ENCODE results near the gene UNC13A.
"Not testable (repeated sequence)": the region's sequence is repeated elsewhere in the genome, so short reads cannot be mapped to it uniquely, and the experiment has no call there.

The UNC13A gene

DNA sequence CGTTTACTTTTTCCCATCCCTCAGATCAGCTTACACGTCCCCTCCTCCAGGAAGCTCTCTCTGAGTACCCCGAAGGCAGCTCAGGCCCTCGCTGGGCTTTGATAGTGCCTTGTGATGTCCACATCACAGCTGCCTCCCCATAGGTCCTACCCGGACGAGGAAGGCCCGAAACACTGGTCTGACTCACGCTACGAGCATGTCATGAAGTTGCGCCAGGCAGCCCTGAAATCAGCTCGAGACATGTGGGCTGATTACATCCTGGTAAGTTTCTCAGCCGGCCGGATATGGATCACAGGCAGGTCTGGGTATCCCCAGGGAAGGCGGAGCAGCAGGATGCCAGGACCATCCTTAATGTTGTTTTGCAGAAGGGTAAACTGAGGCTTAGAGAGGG lies 128.0 kb downstream of the UNC13A start:
- no peak for DNase-seq

- no peak for DNase-seq
Observed at GRCh38 chr19:17557466-17557865, 130.7 kb downstream of the UNC13A start.

DNA sequence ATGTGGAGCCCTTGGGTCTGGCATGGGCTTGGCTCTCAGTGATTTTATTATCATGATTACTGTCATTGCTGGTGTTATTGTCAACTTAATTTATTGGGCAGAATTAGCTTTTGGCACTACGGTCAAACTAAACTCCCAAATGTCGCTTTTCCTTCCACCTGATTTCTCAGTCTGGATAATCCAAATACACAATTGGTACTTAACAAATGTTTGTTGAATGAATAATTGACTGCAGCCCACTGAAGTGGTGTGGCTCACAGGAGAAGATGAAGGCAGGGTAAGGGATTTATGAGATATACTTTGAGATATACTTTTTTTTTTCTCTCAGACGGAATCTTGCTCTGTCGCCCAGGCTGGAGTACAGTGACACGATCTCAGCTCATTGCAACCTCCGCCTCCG lies 131.2 kb downstream of the UNC13A start:
- no peak for DNase-seq

DNA sequence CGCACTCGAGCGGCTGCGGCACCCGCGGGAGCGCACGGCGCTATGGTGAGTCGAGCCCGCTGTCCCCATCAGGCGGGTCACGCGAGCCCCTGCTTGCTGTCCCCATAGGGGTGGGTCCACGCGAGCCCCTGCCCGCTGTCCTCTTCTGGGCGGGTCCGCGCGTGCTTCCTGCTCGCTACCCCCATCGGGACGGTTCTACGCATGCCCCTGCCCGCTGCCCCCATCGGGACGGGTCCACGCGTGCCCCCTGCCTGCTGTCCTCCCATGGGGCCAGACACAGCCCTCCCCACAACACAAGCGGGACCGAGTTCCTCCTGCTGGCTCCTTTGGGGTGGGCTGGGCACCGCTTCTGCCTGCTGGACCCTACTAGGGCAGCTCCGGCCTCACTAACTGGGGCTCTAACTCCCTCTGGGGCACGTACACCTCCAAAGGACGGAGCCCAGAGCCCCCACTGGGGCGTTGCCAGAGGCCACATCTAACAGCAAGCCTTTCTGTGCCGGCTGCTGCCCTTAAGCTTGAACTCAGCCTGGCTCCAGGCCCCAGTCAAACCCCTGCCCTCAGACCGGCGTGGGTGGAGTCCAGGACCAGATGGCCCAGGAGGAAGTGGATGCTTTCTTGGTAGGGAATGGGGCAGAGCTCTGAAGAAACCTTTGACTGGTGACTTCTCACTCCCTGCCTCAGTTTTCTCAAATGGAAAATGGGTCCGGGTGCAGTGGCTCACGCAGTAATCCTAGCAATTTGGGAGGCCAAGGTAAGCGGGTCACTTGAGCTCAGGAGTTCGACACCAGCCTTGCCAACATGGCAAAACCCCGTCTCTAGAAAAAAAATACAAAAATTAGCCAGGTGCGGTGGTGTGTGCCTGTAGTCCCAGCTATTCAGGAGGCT lies 132.0 kb downstream of the UNC13A start:
- DNase-seq = peak; percentile 45

DNA sequence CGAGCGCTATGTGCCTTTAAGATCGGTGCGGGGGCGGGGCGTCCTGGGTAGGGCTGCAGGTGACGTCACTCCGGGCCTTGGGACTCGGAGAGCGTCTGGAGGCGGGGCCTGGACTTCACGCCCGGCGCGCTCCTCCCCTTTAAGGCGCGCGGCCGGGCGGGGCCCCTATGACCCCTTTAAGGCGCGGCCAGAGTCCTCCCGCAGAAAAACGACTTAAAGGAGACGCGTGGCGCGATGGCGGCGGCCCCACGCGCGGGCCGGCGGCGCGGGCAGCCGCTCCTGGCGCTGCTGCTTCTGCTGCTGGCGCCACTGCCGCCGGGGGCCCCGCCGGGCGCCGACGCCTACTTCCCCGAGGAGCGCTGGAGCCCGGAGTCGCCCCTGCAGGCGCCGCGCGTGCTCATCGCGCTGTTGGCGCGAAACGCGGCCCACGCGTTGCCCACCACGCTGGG lies 132.7 kb downstream of the UNC13A start, which contains the start of gene COLGALT1:
Gene COLGALT1, plus strand, starts transcription at position 170 of the 449 bp plus-strand sequence. Its CDS starts 65 bp downstream, at position 235.
- DNase-seq = peak; percentile 99

- no peak for DNase-seq
Observed at GRCh38 chr19:17554968-17555479, 133.1 kb downstream of the UNC13A start.

DNA sequence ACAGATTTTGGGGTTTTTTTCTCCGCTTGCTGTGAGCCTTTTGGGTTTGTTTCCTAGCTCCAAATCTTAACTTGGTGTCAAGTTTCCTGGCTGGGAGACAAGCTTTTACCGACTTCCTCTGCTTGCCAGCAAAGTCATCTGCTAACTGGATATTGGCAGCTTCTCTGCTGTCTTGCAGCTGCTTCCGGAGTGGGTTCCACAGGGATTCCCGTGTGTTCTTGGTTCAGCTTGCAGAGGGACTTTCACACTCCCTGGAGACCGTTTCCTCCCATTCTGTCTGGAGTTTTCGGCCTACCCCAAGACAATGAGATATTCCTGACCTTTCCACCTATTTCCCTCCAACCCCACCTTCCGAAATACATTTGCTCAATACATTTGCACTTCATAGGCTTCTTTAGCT lies 134.9 kb downstream of the UNC13A start:
- no peak for DNase-seq

DNA sequence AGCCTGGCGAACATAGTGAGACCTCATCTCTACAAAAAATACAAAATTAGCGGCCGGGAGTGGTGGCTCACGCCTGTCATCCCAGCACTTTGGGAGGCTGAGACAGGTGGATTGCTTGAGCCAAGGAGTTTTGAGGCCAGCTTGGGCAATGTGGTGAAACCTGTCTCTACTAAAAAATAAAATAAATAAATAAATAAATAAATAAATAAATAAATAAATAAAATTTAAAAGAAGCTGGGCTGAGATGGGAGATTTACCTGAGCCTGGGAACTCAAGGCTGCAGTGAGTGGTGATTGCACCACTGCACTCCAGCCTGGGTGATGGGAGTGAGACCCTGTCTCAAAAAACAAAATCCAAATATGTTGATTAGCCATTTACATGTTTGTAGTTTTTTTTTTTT lies 135.4 kb downstream of the UNC13A start:
- not testable (repeated sequence) for DNase-seq

Measured in stimulated activated CD4-positive, alpha-beta T cell treated with anti-CD3 and anti-CD28 coated beads, Interleukin-4, amount 100 ng/mL, for 24 hours (primary cell).